Left cardiac atrium (tissue), 4 donors: ENCODE measurements around the gene NEDD4L. TPM values are rescaled to one million over a fixed set of nuclear protein-coding genes. Genes with fewer than 3 reads are reported as not detected.
A peak's percentile ranks its signal among the peaks of the same experiment; 100 is the strongest.
"Not testable (repeated sequence)": the region's sequence is repeated elsewhere in the genome, so short reads cannot be mapped to it uniquely, and the experiment has no call there.

Experiments used
- ATAC-seq, 2 donors: fragments of 200-7000 bp; cut with Tn5 transposase; one replicate each; pipeline ENCODE4 v1.9.1; 2020; ENCODE audit warnings: mild to moderate bottlenecking in 2 of 2, moderate library complexity in 2 of 2
- DNase-seq: peaks from one replicate; pipeline ENCODE4 v3.0.0-alpha.2; 2020
- intact Hi-C, 2 donors: fragments of 100-400 bp; cut with DNase I; formaldehyde crosslinking; loops; one replicate each; pipeline versions ENCODE4 v1.14.1 to v1.15.1; 2022 to 2023
- total RNA-seq, 2 donors: library from RNA; stranded (reverse); fragmentation: NEBNext Ultra II Directional; extraction: Animal tissue kit (Norgen Biotek cat#: 25700); gene quantifications; one replicate each; pipeline ENCODE4 v1.2.1, GENCODE V29; 2021
- donor health status: DM: no; HTN: yes; CAD: no.
- donor health status: DM: no; HTN: yes; CAD: no; lungs with severe emphysema.
- donor health status: DM: yes; HTN: yes; CAD: no.
- donor health status: Dilated cardiomyopathy.

NEDD4L gene
- total RNA-seq, 2 donors from 2014 or later: 64.9 to 98.2 TPM

GRCh38 chr18:58163004-58163590 lies 119.1 kb downstream of the NEDD4L start:
- intact Hi-C loops: no loop called here
- DNase-seq (no peak), ATAC-seq (no peak)

DNA sequence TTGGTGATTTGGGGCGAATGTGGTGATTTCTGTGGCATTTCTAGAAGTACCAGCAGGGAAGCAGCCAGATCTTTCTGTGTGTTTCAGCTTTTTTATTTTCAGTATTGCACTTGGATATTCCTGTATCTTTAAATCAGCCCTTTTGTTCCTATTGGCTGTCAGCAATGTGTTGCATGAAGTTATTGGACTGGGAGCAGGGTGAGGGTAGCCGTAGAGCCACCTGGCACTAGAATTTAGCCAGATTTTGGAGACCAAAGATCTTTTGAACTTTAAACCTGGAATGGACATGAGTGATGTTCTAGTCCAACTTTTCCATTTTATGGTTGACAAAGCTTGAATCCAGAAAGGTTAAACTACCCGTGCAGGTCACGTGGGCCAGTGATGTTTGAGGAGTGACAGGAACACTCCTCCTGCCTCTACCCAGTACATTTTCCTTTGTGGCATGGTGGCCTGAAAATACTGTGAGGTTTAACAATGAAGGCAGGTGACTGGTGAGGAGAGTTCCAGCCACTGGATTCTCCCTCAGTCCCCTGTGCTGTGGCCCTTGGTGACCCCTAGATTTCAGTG lies 122.3 kb downstream of the NEDD4L start:
- intact Hi-C loops: no loop called here
- no peak for ATAC-seq
- no peak for DNase-seq

GRCh38 chr18:58167073-58167472 lies 123.0 kb downstream of the NEDD4L start:
- DNase-seq (no peak), ATAC-seq (no peak)
- intact Hi-C loops: no loop called here

GRCh38 chr18:58168221-58168620 lies 124.2 kb downstream of the NEDD4L start:
- intact Hi-C loops: no loop called here
- DNase-seq (no peak), ATAC-seq (no peak)

GRCh38 chr18:58168993-58169392 lies 125.0 kb downstream of the NEDD4L start:
- intact Hi-C loops: no loop called here
- DNase-seq: no peak
- no peak for ATAC-seq

- no peak for ATAC-seq
- intact Hi-C loops: no loop called here
- no peak for DNase-seq
These were observed 125.4 kb downstream of the NEDD4L start for GRCh38 chr18:58169472-58169871.

DNA sequence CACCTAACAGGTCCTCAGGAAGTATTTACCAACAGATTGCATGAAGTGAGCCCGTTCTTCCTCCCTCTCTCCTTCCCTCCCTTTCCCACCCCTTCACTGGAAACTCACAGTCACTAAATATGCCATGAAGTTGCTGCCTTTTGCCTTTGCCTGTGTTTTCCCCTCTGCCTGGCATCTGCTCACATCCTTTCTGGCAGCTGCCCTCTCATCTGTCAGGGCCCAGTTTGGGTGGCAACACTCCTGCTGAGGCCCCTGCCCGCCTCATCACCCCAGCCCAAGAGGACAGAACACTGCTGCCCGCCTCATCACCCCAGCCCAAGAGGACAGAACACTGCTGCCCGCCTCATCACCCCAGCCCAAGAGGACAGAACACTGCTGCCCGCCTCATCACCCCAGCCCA lies 126.0 kb downstream of the NEDD4L start:
- DNase-seq, intact Hi-C loops, ATAC-seq: not testable (repeated sequence)

GRCh38 chr18:58172031-58172430 lies 128.0 kb downstream of the NEDD4L start:
- no peak for ATAC-seq
- intact Hi-C loops: no loop called here
- no peak for DNase-seq

- no peak for DNase-seq
- no peak for ATAC-seq
- intact Hi-C loops: no loop called here
These were observed 130.3 kb downstream of the NEDD4L start for GRCh38 chr18:58174285-58174684.

DNA sequence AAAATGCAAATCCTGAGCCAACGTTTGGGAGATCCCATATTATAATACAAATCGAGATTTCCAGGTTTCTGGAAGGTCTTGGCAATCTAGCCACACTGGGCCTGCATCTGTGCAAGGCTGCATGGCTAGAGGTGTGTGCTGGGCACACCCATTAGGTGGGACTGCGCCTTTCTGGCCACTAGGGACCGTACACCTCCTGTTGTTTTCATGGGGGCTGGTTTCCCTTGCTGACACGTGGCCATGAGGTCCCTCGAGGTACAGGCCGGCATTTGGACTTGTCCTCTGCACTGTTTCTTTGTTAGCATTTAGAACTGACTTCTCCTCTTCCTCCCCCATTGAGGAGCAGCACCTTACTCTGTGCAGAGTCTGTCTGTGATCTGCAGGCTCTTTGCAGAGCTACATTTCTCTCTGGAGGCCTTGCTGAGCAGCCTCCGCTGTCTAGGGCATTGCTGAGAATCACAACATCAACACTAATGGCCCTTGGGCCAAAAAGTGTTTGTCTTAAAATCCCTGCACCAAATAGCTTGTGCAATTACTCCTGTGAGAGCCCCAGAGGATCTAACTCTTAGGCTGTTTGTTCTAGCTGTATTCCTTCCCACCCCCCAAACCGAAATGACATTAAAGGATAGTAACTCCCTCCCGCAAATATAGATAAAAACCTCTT lies 131.2 kb downstream of the NEDD4L start:
- DNase-seq (no peak), ATAC-seq (no peak)
- intact Hi-C loops: no loop called here

DNA sequence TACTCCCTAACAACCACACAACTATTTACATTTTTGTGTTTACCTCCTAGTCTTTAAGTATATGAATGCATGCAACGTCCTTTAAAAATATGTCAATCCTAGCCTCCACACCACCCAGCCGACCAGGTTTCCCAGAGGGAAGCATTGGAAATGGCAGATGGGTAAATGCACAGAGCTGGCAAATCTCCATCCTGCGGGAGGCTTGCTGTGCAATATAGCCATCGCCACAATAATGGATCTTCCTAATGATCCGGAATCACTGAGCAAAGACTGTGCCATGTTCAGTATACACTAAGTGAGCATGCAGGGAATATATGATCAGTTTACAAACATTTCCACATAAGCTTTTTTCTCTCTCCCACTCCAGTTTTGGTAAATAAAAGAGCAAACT lies 131.8 kb downstream of the NEDD4L start:
- no peak for DNase-seq
- no peak for ATAC-seq
- intact Hi-C loops: no loop called here

DNA sequence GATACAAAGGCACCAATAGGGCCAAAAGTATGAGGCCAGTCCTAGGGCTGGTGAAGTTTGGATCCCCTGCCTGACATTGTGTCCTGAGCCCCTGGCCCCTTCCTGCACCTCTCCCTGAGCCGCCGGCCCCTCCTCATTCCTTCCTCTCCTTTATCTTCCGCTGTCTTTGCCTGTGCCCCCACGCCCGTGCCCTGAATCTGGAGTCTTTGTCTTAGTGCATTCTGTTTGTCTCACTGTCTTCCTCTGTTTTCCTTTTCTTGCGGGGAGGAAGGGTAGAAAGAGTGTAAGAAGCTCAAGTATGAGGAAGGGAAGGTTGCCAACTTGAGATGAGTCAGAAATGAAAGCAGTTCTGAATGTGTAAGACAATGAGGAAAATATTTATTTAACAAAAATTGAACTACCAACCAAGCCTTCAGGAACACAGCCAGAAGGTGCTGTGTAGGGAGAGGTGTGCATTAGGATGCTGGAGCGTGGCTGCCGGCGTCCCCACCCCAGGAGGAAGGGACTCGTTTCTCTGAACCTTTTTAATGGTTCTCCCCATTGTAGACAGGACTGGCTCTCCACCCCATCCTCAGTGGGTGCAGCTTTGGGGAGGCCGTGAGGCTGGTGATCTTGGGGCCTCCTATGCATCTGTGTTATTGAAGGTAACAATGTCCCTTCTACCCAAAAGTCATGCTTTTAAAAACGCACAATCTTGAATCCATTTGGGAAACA lies 133.1 kb downstream of the NEDD4L start:
- DNase-seq (no peak), ATAC-seq (peak; percentile 36 to 80)
- intact Hi-C loops: no loop called here

DNA sequence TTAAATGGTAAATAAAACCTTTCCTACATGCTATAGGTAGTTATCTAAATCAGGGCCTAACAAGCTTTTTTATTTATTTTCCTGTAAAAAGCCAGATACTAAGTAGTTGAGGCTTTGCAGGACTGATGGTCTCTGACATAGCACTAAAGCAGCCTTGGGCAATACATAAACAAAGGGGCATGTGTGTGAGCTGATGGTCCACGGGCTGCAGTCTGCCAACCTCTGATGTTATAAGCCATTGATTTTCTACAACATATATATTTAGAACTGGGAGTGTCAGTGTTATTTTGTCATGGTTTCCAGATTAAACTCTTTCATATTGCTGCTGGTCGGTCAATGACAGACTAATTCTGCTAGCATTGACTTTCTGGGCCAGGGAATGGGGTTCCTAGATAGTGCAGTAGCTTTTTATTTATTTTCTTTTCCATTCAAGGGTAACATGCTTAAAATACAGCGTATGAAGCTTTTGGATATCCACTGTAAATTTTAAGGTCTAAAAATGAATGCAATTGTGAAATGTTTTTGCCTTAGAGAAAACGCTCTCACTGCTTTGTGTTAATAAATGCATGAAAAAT lies 134.0 kb downstream of the NEDD4L start:
- intact Hi-C loops: no loop called here
- no peak for ATAC-seq
- no peak for DNase-seq

DNA sequence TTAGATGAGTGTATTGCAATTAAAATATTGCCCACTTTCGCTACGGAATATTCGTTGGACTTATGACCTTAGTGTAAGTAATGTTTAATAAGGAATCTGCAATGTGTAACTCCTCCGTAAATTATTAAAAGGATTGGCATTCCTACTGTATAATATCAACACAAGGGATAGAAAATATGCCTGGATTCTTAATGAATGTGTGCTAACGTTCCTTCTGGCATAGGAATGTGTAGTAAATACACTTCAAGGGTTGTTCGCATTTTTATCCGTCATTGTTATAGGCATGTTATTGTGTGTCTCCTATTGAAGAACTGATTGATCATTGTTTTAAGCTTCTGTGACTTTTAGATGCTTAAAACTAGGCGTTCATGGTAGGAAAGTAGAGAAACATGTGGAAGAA lies 134.5 kb downstream of the NEDD4L start:
- no peak for DNase-seq
- intact Hi-C loops: no loop called here
- no peak for ATAC-seq

- ATAC-seq: no peak
- DNase-seq: no peak
- intact Hi-C loops: loop anchor here in 1 of 2 donors (5.0 to 10.0 kb wide), 2 partner anchors 133 to 315 kb away; no protein-coding TSS in a partner anchor
These were observed 136.1 kb downstream of the NEDD4L start for GRCh38 chr18:58180172-58180571.

GRCh38 chr18:58180738-58181353 lies 136.8 kb downstream of the NEDD4L start:
- intact Hi-C loops: loop anchor here in 1 of 2 donors (5.0 to 10.0 kb wide), 2 partner anchors 134 to 314 kb away; no protein-coding TSS in a partner anchor
- ATAC-seq (peak in 1 of 2 donors; percentile 29), DNase-seq (no peak)

DNA sequence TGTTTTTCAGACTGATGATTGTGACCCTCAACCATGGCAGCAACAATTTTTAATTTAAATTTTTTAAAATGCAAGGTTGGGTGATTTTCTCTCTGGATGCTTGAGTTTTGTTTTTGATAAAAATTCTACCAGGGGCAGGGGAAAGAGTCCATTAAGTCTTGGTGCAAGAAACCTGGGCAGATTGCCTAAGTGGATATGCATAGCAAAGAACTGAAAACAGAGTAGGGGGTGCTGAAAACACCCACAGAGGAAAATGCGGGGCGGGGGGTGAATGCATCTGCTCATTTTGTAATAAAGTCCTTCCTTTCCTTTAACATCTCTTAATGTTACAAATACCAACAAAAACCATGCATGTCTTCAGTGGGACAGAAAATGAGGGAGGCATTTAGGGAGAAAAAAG lies 138.0 kb downstream of the NEDD4L start:
- no peak for ATAC-seq
- intact Hi-C loops: loop anchor here in 1 of 2 donors (5.0 to 10.0 kb wide), 2 partner anchors 135 to 313 kb away; no protein-coding TSS in a partner anchor

GRCh38 chr18:58183226-58183625 lies 139.2 kb downstream of the NEDD4L start:
- intact Hi-C loops: loop anchor here in 1 of 2 donors (5.0 to 10.0 kb wide), 2 partner anchors 136 to 312 kb away; no protein-coding TSS in a partner anchor
- DNase-seq (no peak), ATAC-seq (no peak)

More for the DNA sequence above, 138.0 kb downstream of the NEDD4L start:
- DNase-seq: no peak
